Spleen (tissue), 11 donors: ENCODE measurements around the gene ANAPC5. TPM values are rescaled to one million over a fixed set of nuclear protein-coding genes. Genes with fewer than 3 reads are reported as not detected.

Source experiments
- DNase-seq: peaks from one replicate; pipeline ENCODE4 v3.0.0-alpha.2; 2020
- H3K27ac ChIP-seq, 8 donors: fragments of 200-600 bp; sonication (generic) in 7 of 8; 1 replicate in 4 of 8; 2 replicates in 4 of 8; pipeline versions ENCODE4 v1.5.0 to v1.8.0; 2016 to 2021; ENCODE audit warnings: inconsistent platforms in 4 of 8, mild to moderate bottlenecking in 4 of 8, moderate library complexity in 1 of 8
- H3K27me3 ChIP-seq, 7 donors: fragments of 200-600 bp; sonication (generic) in 6 of 7; replicated peaks in 1 of 7; 1 replicate in 4 of 7; 2 replicates in 3 of 7; pipeline versions ENCODE4 v1.5.0 to v1.8.0; 2016 to 2021; ENCODE audit warnings: inconsistent platforms in 3 of 7, mild to moderate bottlenecking in 1 of 7
- H3K36me3 ChIP-seq, 6 donors: fragments of 200-600 bp; sonication (generic) in 5 of 6; 1 replicate in 4 of 6; 2 replicates in 2 of 6; pipeline versions ENCODE4 v1.5.0 to v1.8.0; 2016 to 2021; ENCODE audit warnings: inconsistent platforms in 2 of 6
- H3K4me1 ChIP-seq, 6 donors: fragments of 200-600 bp; sonication (generic) in 5 of 6; 1 replicate in 3 of 6; 2 replicates in 3 of 6; pipeline versions ENCODE4 v1.5.0 to v1.8.0; 2016 to 2021; ENCODE audit warnings: inconsistent platforms in 3 of 6
- H3K4me3 ChIP-seq, 8 donors: fragments of 200-600 bp; sonication (generic) in 7 of 8; 1 replicate in 4 of 8; 2 replicates in 4 of 8; pipeline versions ENCODE4 v1.5.0 to v1.8.0; 2016 to 2021; ENCODE audit warnings: inconsistent platforms in 4 of 8, mild to moderate bottlenecking in 4 of 8, moderate library complexity in 2 of 8
- H3K9me3 ChIP-seq, 8 donors: fragments of 200-600 bp; sonication (generic) in 7 of 8; 1 replicate in 4 of 8; 2 replicates in 4 of 8; pipeline versions ENCODE4 v1.5.0 to v1.8.0; 2016 to 2021; ENCODE audit warnings: inconsistent platforms in 4 of 8
- POLR2A ChIP-seq, 3 donors: fragments of 450-650 bp; IDR thresholded peaks; one replicate each; pipeline ENCODE4 v1.5.1; 2017; ENCODE audit warnings: antibody characterized with exemption in 3 of 3, mild to moderate bottlenecking in 1 of 3
- POLR2AphosphoS5 ChIP-seq, 3 donors: sonication (generic); formaldehyde crosslinking; IDR thresholded peaks; one replicate each; pipeline ENCODE4 v1.5.1; 2017; ENCODE audit warnings: antibody characterized with exemption in 3 of 3
- WGBS, 5 donors: extraction: QIAGEN DNeasy Blood & Tissue Kit in 3 of 5; methylation state at CpG; one replicate each; pipeline versions ENCODE4 v1.1.5 to v1.1.7; 2013 to 2018; 5-methylcytosine and 5-hydroxymethylcytosine counted together
- intact Hi-C: fragments of 100-400 bp; cut with DNase I; formaldehyde crosslinking; loops from one replicate; pipeline ENCODE4 v1.15.0; 2023; ENCODE audit warnings: low total_unique reads
- polyA plus RNA-seq, 3 donors: library from polyadenylated mRNA; stranded (reverse); fragments of 200-250 nt; gene quantifications; one replicate each; pipeline ENCODE4 v1.2.1, GENCODE V29; 2013
- total RNA-seq, 7 donors: library from RNA; depleted of rRNA in 3 of 7; stranded (reverse); fragments of >200 nt in 3 of 7; fragmentation: NEBNext Ultra II Directional in 4 of 7; extraction: Animal tissue kit (Norgen Biotek cat#: 25700) in 4 of 7; gene quantifications; one replicate each; pipeline versions ENCODE4 v1.1.0 to v1.2.1, GENCODE V29; 2016 to 2021
- TF ChIP-seq, protein P1 (sequence below), 11 experiments: fragments of 200-600 bp in 7 of 11; fragments of 450-650 bp in 4 of 11; sonication (generic) in 4 of 11; IDR thresholded peaks in 8 of 11; conservative IDR thresholded peaks in 3 of 11; 1 replicate in 7 of 11; 2 replicates in 4 of 11; pipeline versions ENCODE4 v1.4.0 to v1.8.0; 2016 to 2021; ENCODE audit warnings: antibody characterized with exemption in 11 of 11, inconsistent platforms in 4 of 11, mild to moderate bottlenecking in 1 of 11
- donor health status: healthy with polysubstance abuse.
- donor health status: DM: no; HTN: no; CAD: no; lungs with moderate emphysema.
- donor health status: DM: no; HTN: no; CAD: no.
- donor health status: Bipolar disorder and iron deficiency.
- donor health status: healthy.
- donor health status: DM: no; HTN: no; CAD: no.
- donor health status: DM: yes; HTN: yes; CAD: no.

The ANAPC5 gene
- total and polyA plus RNA-seq, 10 donors, result 97.5 to 185 (median 141) TPM

DNA sequence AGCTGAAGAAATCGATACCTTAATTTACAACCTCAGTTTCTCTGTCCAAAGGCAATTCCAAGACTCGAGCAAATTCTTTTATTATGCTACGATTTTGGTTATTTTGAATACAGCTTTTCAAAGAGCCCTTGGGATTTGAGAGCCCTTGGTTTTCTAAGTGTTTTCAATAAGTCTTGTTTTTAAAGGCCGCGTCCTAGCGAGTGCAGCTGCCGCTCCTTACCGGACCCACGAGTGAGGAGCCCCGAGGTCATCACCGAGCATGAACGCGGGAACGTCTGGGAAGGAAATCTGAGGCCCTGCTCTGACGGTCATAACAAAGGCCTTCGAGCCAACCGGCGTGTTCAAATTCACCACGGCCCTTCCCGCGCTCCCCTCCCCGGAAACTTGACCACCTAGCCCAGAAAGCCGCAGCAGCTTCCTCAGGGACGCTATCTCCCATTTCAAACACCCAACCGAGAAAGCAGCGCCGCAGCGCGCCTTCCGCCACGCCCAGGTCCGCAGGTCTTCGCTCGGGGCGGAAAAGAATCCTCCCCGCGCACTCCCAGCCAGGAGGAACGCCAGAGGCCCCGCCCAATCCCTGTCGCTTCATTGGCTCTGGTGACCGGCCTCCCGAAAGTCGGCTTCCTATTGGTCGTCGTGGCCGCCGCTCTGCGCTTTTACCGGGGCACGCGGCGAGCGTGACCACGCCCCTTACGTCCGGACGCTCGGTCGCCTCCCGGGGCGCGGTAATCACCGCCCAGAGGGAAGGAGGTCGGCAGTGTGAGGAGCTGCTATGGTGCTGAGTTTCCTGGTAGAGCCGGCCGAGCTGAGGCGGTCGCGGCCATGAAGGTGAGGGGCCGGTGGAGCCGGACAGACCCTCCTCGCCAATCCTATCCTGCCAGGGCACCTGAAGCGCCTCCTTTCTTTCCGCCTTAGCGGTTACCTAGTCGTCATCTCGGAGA is 47.5 kb upstream of the ANAPC5 start, which contains the start of gene RNF34:
Gene RNF34, plus strand, starts transcription at position 728 of the 941 bp plus-strand sequence. Its CDS starts 95 bp downstream, at position 823.
- Histone ChIP-seq H3K4me3 (peak within 1 kb of the TSS; percentile 69 to 98 (median 91)), H3K27ac (peak within 1 kb of the TSS; percentile 81 to 98 (median 96)), H3K36me3 (peaks cover 0 to 19% (median 6%) of the 10 kb centered on the region in 6 donors), H3K27me3 (no peaks in the 10 kb centered on the region), H3K9me3 (no peaks in the 10 kb centered on the region), H3K4me1 (peaks cover 22 to 53% (median 39%) of the 10 kb centered on the region in 6 donors)
- TF ChIP-seq POLR2A (IDR thresholded peaks at IDR 0.05) (peak; percentile 70 to 95 (median 95)), POLR2AphosphoS5 (IDR thresholded peaks at IDR 0.05) (peak; percentile 99 to 100 (median 99))
- TF ChIP-seq, protein P1, sequence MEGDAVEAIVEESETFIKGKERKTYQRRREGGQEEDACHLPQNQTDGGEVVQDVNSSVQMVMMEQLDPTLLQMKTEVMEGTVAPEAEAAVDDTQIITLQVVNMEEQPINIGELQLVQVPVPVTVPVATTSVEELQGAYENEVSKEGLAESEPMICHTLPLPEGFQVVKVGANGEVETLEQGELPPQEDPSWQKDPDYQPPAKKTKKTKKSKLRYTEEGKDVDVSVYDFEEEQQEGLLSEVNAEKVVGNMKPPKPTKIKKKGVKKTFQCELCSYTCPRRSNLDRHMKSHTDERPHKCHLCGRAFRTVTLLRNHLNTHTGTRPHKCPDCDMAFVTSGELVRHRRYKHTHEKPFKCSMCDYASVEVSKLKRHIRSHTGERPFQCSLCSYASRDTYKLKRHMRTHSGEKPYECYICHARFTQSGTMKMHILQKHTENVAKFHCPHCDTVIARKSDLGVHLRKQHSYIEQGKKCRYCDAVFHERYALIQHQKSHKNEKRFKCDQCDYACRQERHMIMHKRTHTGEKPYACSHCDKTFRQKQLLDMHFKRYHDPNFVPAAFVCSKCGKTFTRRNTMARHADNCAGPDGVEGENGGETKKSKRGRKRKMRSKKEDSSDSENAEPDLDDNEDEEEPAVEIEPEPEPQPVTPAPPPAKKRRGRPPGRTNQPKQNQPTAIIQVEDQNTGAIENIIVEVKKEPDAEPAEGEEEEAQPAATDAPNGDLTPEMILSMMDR (IDR thresholded peaks at IDR 0.05 in 8 of 11, conservative IDR thresholded peaks at IDR 0.05 in 3 of 11), result peak in 5 of 11 experiments; percentile 13 to 41 (median 18)
- intact Hi-C loops, result loop anchor here (5.0 kb wide), 1 partner anchor 47 kb away; the partner anchor contains the start of gene ANAPC5
- peak; percentile 99 for DNase-seq
- WGBS, 5 donors, result 0 to 1% (median 1%) methylated on average over 22 to 77 of the region's 77 CpGs

DNA sequence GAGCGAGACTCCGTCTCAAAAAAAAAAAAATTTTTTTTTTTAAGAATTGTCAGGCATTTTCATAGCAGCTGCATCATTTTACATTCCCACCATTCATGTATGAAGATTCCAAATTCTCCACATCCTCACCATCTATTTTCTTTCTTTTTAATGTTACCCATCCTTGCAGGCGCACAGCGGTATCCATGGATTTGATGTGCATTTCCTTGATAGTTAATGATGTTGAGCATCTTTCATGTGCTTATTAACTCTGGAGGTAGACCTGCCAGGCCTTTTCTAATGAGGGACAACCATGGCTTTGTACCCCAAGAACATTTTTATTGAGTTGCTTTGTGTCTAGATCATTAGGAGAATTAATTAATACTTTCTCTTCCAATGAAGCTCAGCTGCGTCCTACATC is 46.1 kb upstream of the ANAPC5 start:
- H3K27me3 ChIP-seq, result no peaks in the 10 kb centered on the region
- H3K4me3 ChIP-seq, result peak overlapping the region in 1 of 8 donors; percentile 98
- no peak for DNase-seq
- H3K36me3 ChIP-seq, result peaks cover 0 to 7% (median 2%) of the 10 kb centered on the region in 6 donors
- H3K27ac ChIP-seq, result no peak overlapping the region
- no peaks in the 10 kb centered on the region for H3K9me3 ChIP-seq
- WGBS, 5 donors, result 95 to 99% (median 97%) methylated on average over 5 of the region's 5 CpGs
- TF ChIP-seq POLR2AphosphoS5 (IDR thresholded peaks at IDR 0.05) (no peak), POLR2A (IDR thresholded peaks at IDR 0.05) (no peak)
- TF ChIP-seq, protein P1 (IDR thresholded peaks at IDR 0.05 in 8 of 11, conservative IDR thresholded peaks at IDR 0.05 in 3 of 11), result no peak
- intact Hi-C loops, result no loop called here
- H3K4me1 ChIP-seq, result peaks cover 22 to 42% (median 37%) of the 10 kb centered on the region in 6 donors

DNA sequence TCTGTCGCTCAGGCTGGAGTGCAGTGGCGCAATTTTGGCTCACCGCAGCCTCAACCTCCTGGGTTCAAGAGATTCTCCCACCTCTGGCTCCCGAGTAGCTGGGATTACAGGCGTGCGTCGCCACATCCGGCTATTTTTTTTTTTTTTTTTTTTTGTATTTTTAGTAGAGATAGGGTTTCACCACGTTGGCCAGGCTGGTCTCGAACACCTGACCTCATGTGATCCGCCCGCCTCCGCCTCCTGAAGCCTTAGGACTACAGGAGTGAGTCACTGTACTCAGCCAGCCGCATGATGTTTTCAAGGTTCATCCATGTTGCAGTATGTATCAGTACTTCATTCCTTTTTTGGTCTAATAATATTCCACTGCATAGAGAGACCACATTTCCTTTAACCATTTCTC is 45.3 kb upstream of the ANAPC5 start:
- 93 to 96% (median 95%) methylated on average over 14 of the region's 14 CpGs for WGBS, 5 donors
- Histone ChIP-seq H3K27ac (no peak overlapping the region), H3K4me3 (no peak overlapping the region), H3K4me1 (peaks cover 22 to 35% (median 32%) of the 10 kb centered on the region in 6 donors), H3K36me3 (peaks cover 0 to under 1% (median 0%) of the 10 kb centered on the region in 6 donors), H3K27me3 (no peaks in the 10 kb centered on the region), H3K9me3 (no peaks in the 10 kb centered on the region)
- TF ChIP-seq POLR2AphosphoS5 (IDR thresholded peaks at IDR 0.05) (no peak), POLR2A (IDR thresholded peaks at IDR 0.05) (no peak)
- TF ChIP-seq, protein P1 (IDR thresholded peaks at IDR 0.05 in 8 of 11, conservative IDR thresholded peaks at IDR 0.05 in 3 of 11), result no peak
- intact Hi-C loops, result no loop called here
- no peak for DNase-seq

DNA sequence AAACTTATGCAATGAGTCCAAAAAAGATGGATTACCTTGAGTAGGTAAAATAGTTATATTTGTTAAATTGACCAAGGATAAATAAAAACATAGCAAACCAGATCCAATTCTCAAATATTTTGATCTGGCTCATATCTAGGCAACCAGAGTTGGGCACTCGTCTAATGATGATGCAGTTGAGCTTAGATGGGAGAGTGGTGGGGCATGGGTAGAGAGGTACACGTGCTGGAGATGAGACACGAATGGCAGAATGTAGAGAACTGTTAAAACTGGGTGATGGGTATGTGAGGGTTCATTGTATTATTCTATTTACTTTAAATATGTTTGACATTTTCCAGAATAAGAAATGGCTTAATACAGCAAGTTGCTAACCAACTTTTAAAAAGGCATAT is 40.1 kb upstream of the ANAPC5 start:
- TF ChIP-seq POLR2AphosphoS5 (IDR thresholded peaks at IDR 0.05) (no peak), POLR2A (IDR thresholded peaks at IDR 0.05) (no peak)
- TF ChIP-seq, protein P1 (IDR thresholded peaks at IDR 0.05 in 8 of 11, conservative IDR thresholded peaks at IDR 0.05 in 3 of 11), result no peak
- H3K27ac ChIP-seq, result peak overlapping the region in 7 of 8 donors; percentile 22 to 73 (median 48)
- peaks cover 0 to 12% (median 3%) of the 10 kb centered on the region in 6 donors for H3K4me1 ChIP-seq
- intact Hi-C loops, result no loop called here
- no peaks in the 10 kb centered on the region for H3K27me3 ChIP-seq
- WGBS, 5 donors, result 93 to 97% (median 95%) methylated on average over 3 of the region's 3 CpGs
- no peaks in the 10 kb centered on the region for H3K9me3 ChIP-seq
- H3K36me3 ChIP-seq, result no peaks in the 10 kb centered on the region
- no peak for DNase-seq
- peak overlapping the region in 1 of 8 donors; percentile 38 for H3K4me3 ChIP-seq
